Measurements from ENCODE around the gene LRRC75B. TPM values are rescaled to one million over a fixed set of nuclear protein-coding genes. Genes with fewer than 3 reads are reported as not detected.

Gene LRRC75B
- total and polyA plus RNA-seq, 12 donors: 1.5 to 48.3 (median 5.5) TPM

DNA sequence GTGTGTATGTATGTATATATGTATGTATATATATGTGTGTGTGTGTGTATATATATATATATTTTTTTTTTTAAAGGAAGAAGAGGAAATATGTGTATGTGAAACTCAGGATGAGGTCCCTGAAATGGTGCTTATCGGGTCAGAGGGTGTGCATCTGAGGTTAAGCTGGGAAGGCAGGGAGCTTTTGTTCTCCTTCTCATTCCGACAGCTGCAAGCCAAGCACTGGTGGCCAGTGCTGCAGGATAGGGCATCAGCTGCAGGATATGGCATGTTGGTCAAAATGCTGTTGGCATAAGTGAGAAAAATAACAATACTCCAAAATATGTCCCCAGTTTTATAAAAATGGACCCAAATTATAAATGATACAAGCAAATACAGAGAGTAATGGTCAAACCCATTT lies 29.6 kb downstream of the LRRC75B start:
- Histone ChIP-seq H3K27ac (no peak overlapping the region), H3K4me3 (no peak overlapping the region), H3K27me3 (no peaks in the 10 kb centered on the region), H3K36me3 (replicated peaks in 1 of 2) (peaks cover 0 to 32% of the 10 kb centered on the region in 2 donors), H3K4me1 (replicated peaks in 1 of 2) (peaks cover 0 to 38% of the 10 kb centered on the region in 2 donors), H3K9me3 (replicated peaks in 1 of 3) (no peaks in the 10 kb centered on the region)
- no peak for DNase-seq
- 88 to 93% (median 89%) methylated on average over 2 of the region's 2 CpGs for WGBS, 4 donors
- intact Hi-C loops (cut with DNase I): no loop called here
- no peak for TF ChIP-seq POLR2A (IDR thresholded peaks at IDR 0.05)
- no peak for TF ChIP-seq CTCF (IDR thresholded peaks at IDR 0.05)

DNA sequence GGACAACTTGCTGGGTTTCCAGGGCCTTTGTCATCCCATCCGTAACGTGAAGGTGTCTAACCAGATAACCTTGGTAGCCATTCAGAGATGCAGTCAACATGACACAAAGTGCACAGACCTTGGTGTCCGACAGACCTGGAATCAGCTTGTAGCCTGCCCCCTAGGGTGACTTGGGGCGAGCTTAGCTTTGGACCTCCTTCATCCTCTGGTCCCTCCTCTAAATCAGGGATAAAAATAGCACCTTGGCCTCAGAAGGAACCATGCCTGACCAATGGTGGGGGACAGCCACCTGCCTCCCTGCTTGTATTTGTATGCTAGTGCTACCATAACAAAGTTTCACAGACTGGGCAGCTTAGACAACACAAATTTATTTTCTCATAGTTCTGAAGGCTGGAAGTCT lies 33.4 kb downstream of the LRRC75B start:
- no peak for TF ChIP-seq CTCF (IDR thresholded peaks at IDR 0.05)
- TF ChIP-seq POLR2A (IDR thresholded peaks at IDR 0.05): no peak
- no peak overlapping the region for H3K4me3 ChIP-seq
- peaks cover 0 to 35% of the 10 kb centered on the region in 2 donors for H3K36me3 ChIP-seq (replicated peaks in 1 of 2)
- WGBS, 4 donors: 35 to 63% (median 49%) methylated on average over 2 to 4 of the region's 4 CpGs
- no peak for DNase-seq
- H3K27me3 ChIP-seq: no peaks in the 10 kb centered on the region
- H3K27ac ChIP-seq: no peak overlapping the region
- no peaks in the 10 kb centered on the region for H3K9me3 ChIP-seq (replicated peaks in 1 of 3)
- intact Hi-C loops (cut with DNase I): no loop called here
- peaks cover 11 to 31% of the 10 kb centered on the region in 2 donors for H3K4me1 ChIP-seq (replicated peaks in 1 of 2)

DNA sequence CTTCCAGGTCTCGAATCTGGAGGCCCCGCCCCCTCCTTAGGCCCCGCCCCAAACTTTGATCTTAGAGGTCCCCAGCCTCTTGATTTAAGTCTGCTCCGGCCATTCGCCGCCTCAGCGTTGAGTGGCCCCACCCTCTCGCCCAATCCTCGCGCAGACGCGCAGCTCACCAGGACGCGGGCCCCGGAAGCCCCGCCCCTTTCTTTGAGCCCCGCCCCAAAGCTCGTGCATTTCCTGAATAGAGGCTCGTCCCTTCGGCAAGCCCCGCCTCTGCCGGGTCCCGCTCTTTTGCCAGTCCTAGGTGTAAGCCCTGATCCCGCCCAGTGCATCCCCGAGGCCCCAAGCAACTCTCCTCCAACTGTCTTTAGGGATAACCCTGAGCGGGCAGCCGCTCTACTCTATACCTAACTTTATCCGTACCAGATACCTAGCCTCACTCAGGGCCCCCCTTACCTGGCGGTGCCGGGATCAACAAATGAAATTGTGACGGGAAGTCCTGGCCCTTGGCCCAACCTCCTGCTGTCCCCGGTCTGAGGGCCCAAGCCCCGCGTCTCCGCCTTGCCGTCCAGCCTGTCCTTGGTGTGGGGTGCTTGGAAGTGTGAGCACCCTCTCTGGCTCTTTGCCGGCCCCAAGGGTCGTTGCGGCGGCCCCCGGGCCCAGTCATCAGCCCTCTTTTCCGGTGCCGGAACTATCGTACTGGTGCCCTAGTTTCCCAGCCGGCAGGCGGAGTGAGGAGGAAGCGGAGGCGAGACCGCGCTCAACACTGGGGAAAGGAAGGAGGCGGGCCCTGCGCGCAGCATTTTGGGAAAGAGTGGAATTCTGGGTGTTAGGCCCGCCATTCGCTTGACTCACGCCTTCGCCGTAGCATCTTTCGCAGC lies 37.5 kb downstream of the LRRC75B start, which contains the start of gene SNRPD3:
SNRPD3 (plus strand) TSS at position 835 of the 875 bp plus-strand sequence. CDS start 1,676 bp downstream, outside the sequence.
- Histone ChIP-seq H3K27me3 (no peaks in the 10 kb centered on the region), H3K4me3 (peak within 1 kb of the TSS; percentile 68 to 89 (median 82)), H3K36me3 (replicated peaks in 1 of 2) (peaks cover 0 to 29% of the 10 kb centered on the region in 2 donors), H3K27ac (peak within 1 kb of the TSS; percentile 86 to 99 (median 95)), H3K4me1 (replicated peaks in 1 of 2) (peaks cover 31 to 51% of the 10 kb centered on the region in 2 donors), H3K9me3 (replicated peaks in 1 of 3) (no peaks in the 10 kb centered on the region)
- intact Hi-C loops (cut with DNase I): no loop called here
- WGBS, 4 donors: 0 to 1% (median 0%) methylated on average over 4 to 59 of the region's 59 CpGs
- DNase-seq: peak; percentile 99 to 100 (median 100)
- peak in 5 of 6 experiments; percentile 28 to 66 (median 35) for TF ChIP-seq CTCF (IDR thresholded peaks at IDR 0.05)
- TF ChIP-seq POLR2A (IDR thresholded peaks at IDR 0.05): peak; percentile 34 to 82

DNA sequence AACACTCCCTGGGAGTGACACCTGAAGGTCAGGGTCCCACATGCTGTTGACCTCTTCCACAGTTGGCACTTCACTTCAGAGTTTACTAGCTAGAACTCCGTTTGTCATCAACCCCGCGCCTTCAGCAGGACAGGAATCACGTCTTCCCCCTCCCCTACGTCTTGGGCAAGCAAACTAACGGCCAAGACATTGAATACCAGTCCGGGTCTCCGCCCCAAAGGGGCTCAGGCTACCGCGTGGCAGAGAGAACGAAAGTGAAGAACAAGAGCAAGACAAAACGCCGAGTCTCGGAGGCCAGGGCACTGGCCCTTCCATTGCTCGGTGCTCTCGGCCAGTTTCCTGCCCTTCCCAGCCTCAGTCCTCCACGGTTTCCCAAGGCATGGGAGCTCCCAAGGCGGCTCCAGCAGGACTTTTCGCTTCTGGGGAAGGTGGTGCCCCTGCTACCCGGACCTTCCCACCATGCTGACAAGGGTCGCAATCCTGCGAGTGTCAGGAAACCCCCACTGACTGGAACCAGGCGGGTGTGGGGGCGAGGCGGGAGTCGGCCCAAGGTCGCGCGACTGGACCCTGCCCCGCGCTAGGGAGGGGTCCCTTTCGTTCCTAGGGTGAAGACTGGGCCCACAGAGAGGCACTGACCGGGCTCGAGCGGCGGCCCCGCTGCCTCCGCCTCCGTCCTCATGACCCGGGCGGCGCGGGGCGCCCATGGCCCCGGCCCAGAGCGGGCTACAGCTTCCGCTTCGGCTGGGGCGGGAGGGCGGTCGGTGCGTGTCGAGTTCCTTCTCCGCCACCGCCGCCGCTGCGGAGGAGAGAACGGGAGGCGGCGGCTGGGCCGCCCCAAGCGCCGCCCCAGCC lies 38.3 kb downstream of the LRRC75B start, which contains the start of gene GUCD1:
GUCD1 (minus strand) TSS at position 826 of the 852 bp plus-strand sequence; CDS start at position 679, 147 bp downstream.
- WGBS, 4 donors: 0 to 1% (median 0%) methylated on average over 15 to 64 of the region's 64 CpGs
- Histone ChIP-seq H3K4me1 (replicated peaks in 1 of 2) (peaks cover 34 to 51% of the 10 kb centered on the region in 2 donors), H3K9me3 (replicated peaks in 1 of 3) (no peaks in the 10 kb centered on the region), H3K27me3 (no peaks in the 10 kb centered on the region), H3K27ac (peak within 1 kb of the TSS; percentile 86 to 99 (median 95)), H3K4me3 (peak within 1 kb of the TSS; percentile 68 to 89 (median 82)), H3K36me3 (replicated peaks in 1 of 2) (peaks cover 0 to 25% of the 10 kb centered on the region in 2 donors)
- TF ChIP-seq CTCF (IDR thresholded peaks at IDR 0.05) (no peak), POLR2A (IDR thresholded peaks at IDR 0.05) (peak; percentile 68 to 85)
- intact Hi-C loops (cut with DNase I): no loop called here
- DNase-seq: peak; percentile 40 to 75 (median 56)

Measured in adrenal gland (tissue), 12 donors.